GM12878 (cell line): Measurements from ENCODE around the gene PLXNB3. TPM values are rescaled to one million over a fixed set of nuclear protein-coding genes. Genes with fewer than 3 reads are reported as not detected.

Source experiments
- ATAC-seq: fragments of 200-7000 bp; cut with Tn5 transposase; 3 replicates; pipeline ENCODE4 v1.9.1; 2020; ENCODE audit warnings: mild to moderate bottlenecking, moderate library complexity
- BruUV-seq: library from RNA; stranded (reverse); fragments of 400-500 nt; replicated peaks from 2 replicates; lab custom pipeline; 2021; lab: Mats Ljungman, UMichigan
- CTCF ChIA-PET: fragments of 300-600 bp; sonication (Branson Sonifier 250); formaldehyde crosslinking; extraction: SDS; loops from one replicate; lab custom pipeline; 2021; ENCODE audit warnings: inconsistent platforms; lab: Yijun Ruan, JAX
- POLR2A ChIA-PET: fragments of 350-600 bp; formaldehyde crosslinking; extraction: SDS; loops from one replicate; lab custom pipeline; 2021; ENCODE audit warnings: inconsistent platforms; lab: Charles Lee
- RAD21 ChIA-PET: fragments of 300-600 bp; sonication (Branson Sonifier 250); formaldehyde crosslinking; loops from one replicate; lab custom pipeline; 2023; ENCODE audit warnings: antibody characterized with exemption; ENCODE audit not compliant: unreplicated experiment; lab: Charles Lee
- SMC1A ChIA-PET: fragments of 300-600 bp; sonication (Branson Sonifier 250); formaldehyde crosslinking; loops from one replicate; lab custom pipeline; 2023; ENCODE audit not compliant: unreplicated experiment, uncharacterized antibody; lab: Charles Lee
- DNase-seq: peaks from one replicate; pipeline ENCODE4 v3.0.0-alpha.2; 2011; ENCODE audit warnings: low read depth, low spot score
- FAIRE-seq: peaks from 3 replicates; lab custom pipeline; 2011; peaks lifted over from hg19 to GRCh38; lab: Jason Lieb, UNC
- H2AFZ ChIP-seq: 2 replicates; pipeline ENCODE4 v1.6.0; 2011; ENCODE audit warnings: low read depth, low read length, control low read depth; ENCODE audit not compliant: control insufficient read depth
- H3K27ac ChIP-seq: 2 replicates; pipeline ENCODE4 v1.5.1; 2011; ENCODE audit warnings: control low read depth; ENCODE audit not compliant: control insufficient read depth, insufficient read depth
- H3K27me3 ChIP-seq, 2 experiments: replicated peaks in 1 of 2; 2 replicates each; pipeline versions ENCODE4 v1.6.0 to v1.6.1; 2011; ENCODE audit warnings: low read length in 1 of 2; ENCODE audit not compliant: control insufficient read depth in 2 of 2, insufficient read depth in 2 of 2
- H3K36me3 ChIP-seq, 2 experiments: 2 replicates each; pipeline ENCODE4 v1.5.1; 2011; ENCODE audit warnings: low read length in 1 of 2; ENCODE audit not compliant: control insufficient read depth in 2 of 2, insufficient read depth in 2 of 2
- H3K4me1 ChIP-seq: 2 replicates; pipeline ENCODE4 v1.6.1; 2011; ENCODE audit warnings: mild to moderate bottlenecking, low read length, moderate library complexity, mixed read lengths; ENCODE audit not compliant: control insufficient read depth, insufficient read depth
- H3K4me2 ChIP-seq: 2 replicates; pipeline ENCODE4 v1.6.0; 2011; ENCODE audit warnings: control low read depth; ENCODE audit not compliant: control insufficient read depth, insufficient read depth
- H3K4me3 ChIP-seq: fragments of 200-600 bp; sonication (generic); 2 replicates; pipeline ENCODE4 v1.5.1; 2016
- H3K79me2 ChIP-seq: 2 replicates; pipeline ENCODE4 v1.6.0; 2011; ENCODE audit warnings: low read length; ENCODE audit not compliant: control insufficient read depth, insufficient read depth
- H3K9ac ChIP-seq: 2 replicates; pipeline ENCODE4 v1.8.0; 2011; ENCODE audit warnings: low read length, control low read depth, mixed read lengths; ENCODE audit not compliant: control insufficient read depth, insufficient read depth
- H3K9me3 ChIP-seq: replicated peaks from 3 replicates; pipeline ENCODE4 v1.5.1; 2011; ENCODE audit warnings: mild to moderate bottlenecking, low read length; ENCODE audit not compliant: control insufficient read depth, insufficient read depth
- H4K20me1 ChIP-seq: 2 replicates; pipeline ENCODE4 v1.6.0; 2011; ENCODE audit not compliant: control insufficient read depth, insufficient read depth
- EP300 ChIP-seq, 2 experiments: fragments of 150-350 bp in 1 of 2; IDR thresholded peaks; 2 replicates each; pipeline ENCODE4 v1.6.1; 2011 to 2012; ENCODE audit warnings: low read depth in 2 of 2, low read length in 2 of 2, borderline replicate concordance in 1 of 2, improper control_type of control experiment in 1 of 2, inconsistent platforms in 1 of 2; ENCODE audit not compliant: control insufficient read depth in 1 of 2
- SPI1 ChIP-seq: IDR thresholded peaks from 2 replicates; pipeline ENCODE4 v1.6.1; 2011; ENCODE audit warnings: low read depth, mild to moderate bottlenecking, low read length, moderate library complexity, borderline replicate concordance; ENCODE audit not compliant: insufficient read depth
- SRF ChIP-seq, 2 experiments: IDR thresholded peaks; 2 replicates each; pipeline ENCODE4 v1.6.1; 2011; ENCODE audit warnings: low read depth in 2 of 2, low read length in 2 of 2, mild to moderate bottlenecking in 1 of 2, moderate library complexity in 1 of 2
- ZBTB4 ChIP-seq: fragments of 450-650 bp; formaldehyde crosslinking; IDR thresholded peaks from 2 replicates; pipeline ENCODE4 v1.4.0; 2022; ENCODE audit warnings: mild to moderate bottlenecking, moderate library complexity
- WGBS: methylation state at CpG from one replicate; pipeline ENCODE4 v1.1.6; 2016; ENCODE audit warnings: low lambda C conversion rate; ENCODE audit not compliant: insufficient replicate concordance, insufficient coverage; ENCODE audit errors: missing lambda C conversion rate; 5-methylcytosine and 5-hydroxymethylcytosine counted together
- in situ Hi-C: fragments of 300-500 bp; cut with MboI; formaldehyde crosslinking; loops from 9 replicates; pipeline ENCODE4 v1.14.3; 2018; ENCODE audit warnings: mixed read lengths
- intact Hi-C: fragments of 100-400 bp; cut with micrococcal nuclease; formaldehyde crosslinking; loops from one replicate; pipeline ENCODE4 v1.14.2; 2022; ENCODE audit not compliant: unreplicated experiment
- polyA plus RNA-seq, 11 experiments: library from polyadenylated mRNA; depleted of rRNA in 4 of 11; unstranded in 6 of 11; stranded (reverse) in 5 of 11; fragments of >200 nt; fragmentation: Nextera tagmentation in 4 of 11; fragmentation: Illumina TruSeq in 1 of 11; extraction: Ambion mirVana in 4 of 11; extraction: Trizol in 1 of 11; gene quantifications; 1 replicate in 1 of 11; 2 replicates in 10 of 11; pipeline versions ENCODE4 v1.2.1 to v1.2.3, GENCODE V29; 2011 to 2016; ENCODE audit warnings: inconsistent platforms in 2 of 11, missing spikeins in 2 of 11, low read depth in 1 of 11
- total RNA-seq, 4 experiments: library from RNA; depleted of rRNA in 3 of 4; stranded (reverse); fragments of >200 nt in 3 of 4; fragmentation: Illumina TruSeq in 1 of 4; extraction: Trizol in 1 of 4; gene quantifications; 2 replicates each; pipeline versions ENCODE4 v1.2.1 to v1.2.3, GENCODE V29; 2013 to 2021
- TF ChIP-seq, protein P1 (sequence below): fragments of 450-650 bp; IDR thresholded peaks from 2 replicates; pipeline ENCODE4 v1.6.1; 2016; ENCODE audit warnings: mild to moderate bottlenecking

The PLXNB3 gene
- total and polyA plus RNA-seq, 10 of the 15 experiments (the other 5 are each of a cell fraction or from before 2014, with no cell fraction given) = 0.06 to 0.68 (median 0.19) TPM; not detected in 4

DNA sequence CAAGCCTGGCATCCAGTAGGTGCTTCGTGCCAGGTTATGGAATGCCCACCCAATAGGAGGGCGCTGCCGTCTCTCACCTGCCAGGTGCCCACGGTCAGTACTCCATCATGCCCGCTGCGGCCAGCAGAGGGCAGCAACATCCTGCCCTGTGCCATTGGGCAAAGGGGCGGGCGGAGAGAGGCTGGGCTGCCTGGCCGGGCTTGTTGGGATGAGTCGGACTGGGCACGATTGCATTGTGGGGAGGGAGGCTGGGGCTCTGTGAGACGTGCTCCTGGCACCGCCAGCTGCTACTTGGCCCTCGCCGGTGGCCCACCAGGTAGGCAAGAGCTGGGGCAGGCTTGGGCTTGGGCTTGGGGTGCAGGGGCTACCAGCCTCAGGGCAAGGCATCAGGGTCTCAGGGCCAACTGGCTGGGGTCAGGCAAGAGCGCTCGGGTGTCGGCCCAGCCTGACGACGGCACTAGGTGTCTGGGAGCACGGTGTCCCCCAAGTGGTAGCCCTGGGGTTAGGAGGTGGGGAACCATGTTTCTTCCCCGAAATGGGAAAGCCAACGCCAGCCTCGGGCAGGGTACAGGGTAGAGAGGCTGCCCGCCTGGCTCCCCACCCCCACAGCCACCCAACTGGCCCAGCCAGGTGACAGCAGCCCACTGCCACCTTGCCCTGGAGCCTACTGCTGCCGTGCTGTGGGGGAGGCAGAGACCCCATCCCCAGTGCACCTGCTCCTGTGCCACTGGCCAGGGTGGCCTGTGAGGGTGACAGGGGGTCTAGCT lies at the start of gene PLXNB3 (continued):
- no peak for TF ChIP-seq ZBTB4 (CRISPR knock-in tag)
- TF ChIP-seq, all 136 proteins: peak for 9

GRCh38 chrX:153714256-153714655 lies 49.8 kb upstream of the PLXNB3 start:
- H3K27me3 ChIP-seq = no peaks in the 10 kb centered on the region
- intact Hi-C loops = no loop called here
- no peaks in the 10 kb centered on the region for H3K4me1 ChIP-seq
- 79% methylated on average over 3 of the region's 3 CpGs for WGBS
- no peak overlapping the region for H3K4me2 ChIP-seq
- peaks cover 0 to 14% of the 10 kb centered on the region in 2 experiments for H3K36me3 ChIP-seq
- no peak overlapping the region for H2AFZ ChIP-seq
- in situ Hi-C loops = loop anchor here (10.0 kb wide), 1 partner anchor 109 kb away; no protein-coding TSS in a partner anchor
- no peak overlapping the region for H3K27ac ChIP-seq
- H3K9me3 ChIP-seq = no peaks in the 10 kb centered on the region
- TF ChIP-seq, protein P1, sequence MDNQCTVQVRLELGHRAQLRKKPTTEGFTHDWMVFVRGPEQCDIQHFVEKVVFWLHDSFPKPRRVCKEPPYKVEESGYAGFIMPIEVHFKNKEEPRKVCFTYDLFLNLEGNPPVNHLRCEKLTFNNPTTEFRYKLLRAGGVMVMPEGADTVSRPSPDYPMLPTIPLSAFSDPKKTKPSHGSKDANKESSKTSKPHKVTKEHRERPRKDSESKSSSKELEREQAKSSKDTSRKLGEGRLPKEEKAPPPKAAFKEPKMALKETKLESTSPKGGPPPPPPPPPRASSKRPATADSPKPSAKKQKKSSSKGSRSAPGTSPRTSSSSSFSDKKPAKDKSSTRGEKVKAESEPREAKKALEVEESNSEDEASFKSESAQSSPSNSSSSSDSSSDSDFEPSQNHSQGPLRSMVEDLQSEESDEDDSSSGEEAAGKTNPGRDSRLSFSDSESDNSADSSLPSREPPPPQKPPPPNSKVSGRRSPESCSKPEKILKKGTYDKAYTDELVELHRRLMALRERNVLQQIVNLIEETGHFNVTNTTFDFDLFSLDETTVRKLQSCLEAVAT = no peak
- TF ChIP-seq EP300 (IDR thresholded peaks at IDR 0.05; ENCODE audit: borderline replicate concordance in 1 of 2, control insufficient read depth in 1 of 2, low read depth in 2 of 2, low read length in 2 of 2) (no peak), SPI1 (no peak), SRF (IDR thresholded peaks at IDR 0.05; ENCODE audit: low read depth in 2 of 2, low read length in 2 of 2) (no peak)
- TF ChIP-seq, all 136 proteins: peak for 0
- RAD21 ChIA-PET = no interaction called here
- DNase-seq = no peak
- SMC1A ChIA-PET = no interaction called here
- POLR2A ChIA-PET = no interaction called here
- Histone ChIP-seq H3K9ac (no peak overlapping the region), H3K4me3 (no peak overlapping the region), H4K20me1 (no peaks in the 10 kb centered on the region), H3K79me2 (no peaks in the 10 kb centered on the region)
- no TSS peak for BruUV-seq
- no peak for FAIRE-seq
- CTCF ChIA-PET = no interaction called here
- no peak for ATAC-seq
